Prostate gland (tissue), 2 donors: Measurements from ENCODE around the gene SLIT2. TPM values are rescaled to one million over a fixed set of nuclear protein-coding genes. Genes with fewer than 3 reads are reported as not detected.

Source experiments
- DNase-seq: peaks from one replicate; pipeline ENCODE4 v3.0.0-alpha.2; 2019; ENCODE audit warnings: low spot score
- H3K27ac ChIP-seq, 2 donors: fragments of 200-600 bp; sonication (generic); 2 replicates each; pipeline ENCODE4 v1.5.1; 2017 to 2019
- H3K27me3 ChIP-seq: fragments of 200-600 bp; sonication (generic); replicated peaks from 2 replicates; pipeline ENCODE4 v1.5.1; 2019; ENCODE audit not compliant: insufficient read depth
- H3K36me3 ChIP-seq, 2 donors: fragments of 200-600 bp; sonication (generic); 1 replicate in 1 of 2; 2 replicates in 1 of 2; pipeline versions ENCODE4 v1.5.1 to v1.8.1; 2017 to 2019
- H3K4me1 ChIP-seq: fragments of 200-600 bp; sonication (generic); replicated peaks from 2 replicates; pipeline ENCODE4 v1.5.1; 2019
- H3K4me3 ChIP-seq, 2 donors: fragments of 200-600 bp; sonication (generic); 2 replicates each; pipeline ENCODE4 v1.5.1; 2017 to 2019
- H3K9me3 ChIP-seq: fragments of 200-600 bp; sonication (generic); 2 replicates; pipeline ENCODE4 v1.5.1; 2017
- CTCF ChIP-seq, 4 experiments: fragments of 200-600 bp in 2 of 4; fragments of 450-650 bp in 2 of 4; sonication (generic) in 2 of 4; IDR thresholded peaks; 1 replicate in 3 of 4; 2 replicates in 1 of 4; pipeline ENCODE4 v1.5.1; 2016 to 2019; ENCODE audit warnings: antibody characterized with exemption in 4 of 4, mild to moderate bottlenecking in 2 of 4, moderate library complexity in 2 of 4
- POLR2A ChIP-seq: fragments of 450-650 bp; IDR thresholded peaks from one replicate; pipeline ENCODE4 v1.6.1; 2016; ENCODE audit warnings: antibody characterized with exemption, mild to moderate bottlenecking
- POLR2AphosphoS5 ChIP-seq: sonication (generic); formaldehyde crosslinking; IDR thresholded peaks from one replicate; pipeline ENCODE4 v1.6.1; 2017; ENCODE audit warnings: antibody characterized with exemption
- WGBS: methylation state at CpG from one replicate; pipeline ENCODE4 v1.1.5; 2018; 5-methylcytosine and 5-hydroxymethylcytosine counted together
- intact Hi-C: fragments of 100-400 bp; cut with DNase I; formaldehyde crosslinking; loops from one replicate; pipeline ENCODE4 v1.14.2; 2022
- total RNA-seq, 2 donors: library from RNA; depleted of rRNA; stranded (reverse); fragments of >200 nt; gene quantifications; one replicate each; pipeline ENCODE4 v1.1.0, GENCODE V29; 2016

SLIT2 gene
- total RNA-seq, 2 donors from 2014 or later: 8.5 to 11.0 TPM

GRCh38 chr4:20255823-20256222 lies 4.1 kb downstream of the SLIT2 start:
- Histone ChIP-seq H3K36me3 (no peaks in the 10 kb centered on the region), H3K9me3 (no peaks in the 10 kb centered on the region), H3K27ac (no peak overlapping the region), H3K4me3 (peak overlapping the region; percentile 52 to 56), H3K27me3 (peaks cover 4% of the 10 kb centered on the region), H3K4me1 (no peaks in the 10 kb centered on the region)
- 66% methylated on average over 4 of the region's 4 CpGs for WGBS
- DNase-seq: no peak
- TF ChIP-seq CTCF (IDR thresholded peaks at IDR 0.05) (no peak), POLR2AphosphoS5 (no peak), POLR2A (no peak)
- intact Hi-C loops: no loop called here

- WGBS: 61% methylated on average over 2 of the region's 2 CpGs
- H3K36me3 ChIP-seq: no peaks in the 10 kb centered on the region
- no peak overlapping the region for H3K27ac ChIP-seq
- H3K27me3 ChIP-seq: peaks cover 4% of the 10 kb centered on the region
- H3K4me1 ChIP-seq: no peaks in the 10 kb centered on the region
- TF ChIP-seq POLR2A (no peak), POLR2AphosphoS5 (no peak), CTCF (IDR thresholded peaks at IDR 0.05) (no peak)
- no peaks in the 10 kb centered on the region for H3K9me3 ChIP-seq
- no peak for DNase-seq
- peak overlapping the region; percentile 52 to 56 for H3K4me3 ChIP-seq
- intact Hi-C loops: no loop called here
Observed at GRCh38 chr4:20256381-20256881, 4.7 kb downstream of the SLIT2 start.

- DNase-seq: no peak
- intact Hi-C loops: no loop called here
- Histone ChIP-seq H3K27me3 (peaks cover 3% of the 10 kb centered on the region), H3K4me3 (no peak overlapping the region), H3K27ac (no peak overlapping the region), H3K4me1 (no peaks in the 10 kb centered on the region), H3K36me3 (no peaks in the 10 kb centered on the region), H3K9me3 (no peaks in the 10 kb centered on the region)
- TF ChIP-seq CTCF (IDR thresholded peaks at IDR 0.05) (no peak), POLR2AphosphoS5 (no peak), POLR2A (no peak)
Observed at GRCh38 chr4:20259707-20260106, 8.0 kb downstream of the SLIT2 start.

GRCh38 chr4:20260821-20261220 lies 9.1 kb downstream of the SLIT2 start:
- intact Hi-C loops: no loop called here
- WGBS: 30% methylated on average over 2 of the region's 2 CpGs
- no peak for TF ChIP-seq POLR2A
- TF ChIP-seq CTCF (IDR thresholded peaks at IDR 0.05): no peak
- no peak for TF ChIP-seq POLR2AphosphoS5
- DNase-seq: no peak
- Histone ChIP-seq H3K4me3 (no peak overlapping the region), H3K27me3 (no peaks in the 10 kb centered on the region), H3K36me3 (no peaks in the 10 kb centered on the region), H3K4me1 (no peaks in the 10 kb centered on the region), H3K9me3 (no peaks in the 10 kb centered on the region), H3K27ac (no peak overlapping the region)

GRCh38 chr4:20262221-20262620 lies 10.5 kb downstream of the SLIT2 start:
- no peak for DNase-seq
- intact Hi-C loops: no loop called here
- no peak overlapping the region for H3K27ac ChIP-seq
- 55% methylated on average over 2 of the region's 2 CpGs for WGBS
- H3K4me3 ChIP-seq: no peak overlapping the region
- H3K36me3 ChIP-seq: no peaks in the 10 kb centered on the region
- H3K9me3 ChIP-seq: no peaks in the 10 kb centered on the region
- H3K4me1 ChIP-seq: no peaks in the 10 kb centered on the region
- H3K27me3 ChIP-seq: no peaks in the 10 kb centered on the region
- TF ChIP-seq CTCF (IDR thresholded peaks at IDR 0.05): no peak
- no peak for TF ChIP-seq POLR2A
- TF ChIP-seq POLR2AphosphoS5: no peak
